DOHH2 (cell line): ENCODE results near the gene FADS3.

Source experiments
- EZH2phosphoT487 ChIP-seq: fragments of 200-600 bp; sonication (generic); IDR thresholded peaks from 2 replicates; pipeline ENCODE4 v1.6.1; 2017; ENCODE audit warnings: borderline replicate concordance, mild to moderate bottlenecking, antibody characterized with exemption, low read length, moderate library complexity, mixed read lengths
- TF ChIP-seq, protein P1 (sequence below): fragments of 200-600 bp; sonication (generic); IDR thresholded peaks from one replicate; pipeline ENCODE4 v1.5.1; 2014; ENCODE audit warnings: antibody characterized with exemption, mild to moderate bottlenecking, low read depth, low read length; ENCODE audit not compliant: poor library complexity, severe bottlenecking

- TF ChIP-seq, protein P1, sequence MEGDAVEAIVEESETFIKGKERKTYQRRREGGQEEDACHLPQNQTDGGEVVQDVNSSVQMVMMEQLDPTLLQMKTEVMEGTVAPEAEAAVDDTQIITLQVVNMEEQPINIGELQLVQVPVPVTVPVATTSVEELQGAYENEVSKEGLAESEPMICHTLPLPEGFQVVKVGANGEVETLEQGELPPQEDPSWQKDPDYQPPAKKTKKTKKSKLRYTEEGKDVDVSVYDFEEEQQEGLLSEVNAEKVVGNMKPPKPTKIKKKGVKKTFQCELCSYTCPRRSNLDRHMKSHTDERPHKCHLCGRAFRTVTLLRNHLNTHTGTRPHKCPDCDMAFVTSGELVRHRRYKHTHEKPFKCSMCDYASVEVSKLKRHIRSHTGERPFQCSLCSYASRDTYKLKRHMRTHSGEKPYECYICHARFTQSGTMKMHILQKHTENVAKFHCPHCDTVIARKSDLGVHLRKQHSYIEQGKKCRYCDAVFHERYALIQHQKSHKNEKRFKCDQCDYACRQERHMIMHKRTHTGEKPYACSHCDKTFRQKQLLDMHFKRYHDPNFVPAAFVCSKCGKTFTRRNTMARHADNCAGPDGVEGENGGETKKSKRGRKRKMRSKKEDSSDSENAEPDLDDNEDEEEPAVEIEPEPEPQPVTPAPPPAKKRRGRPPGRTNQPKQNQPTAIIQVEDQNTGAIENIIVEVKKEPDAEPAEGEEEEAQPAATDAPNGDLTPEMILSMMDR: no peak
- TF ChIP-seq EZH2phosphoT487: no peak
Observed at GRCh38 chr11:61925736-61926135, 34.4 kb upstream of the FADS3 start.
